Erythroblast (primary cell): ENCODE results near the gene DNAJC1.

ENCODE experiments used
- DNase-seq, 2 experiments: peaks; one replicate each; lab custom pipeline; 2025; lab: John Stamatoyannopoulos, UW
- GATA1 ChIP-seq: IDR thresholded peaks from 2 replicates; pipeline ENCODE4 v1.6.1; 2011; ENCODE audit warnings: low read depth, mild to moderate bottlenecking, control low read depth, low read length, moderate library complexity
- POLR2A ChIP-seq: IDR thresholded peaks from 2 replicates; pipeline ENCODE4 v1.6.1; 2011; ENCODE audit warnings: mild to moderate bottlenecking, low read length

The DNAJC1 gene

DNA sequence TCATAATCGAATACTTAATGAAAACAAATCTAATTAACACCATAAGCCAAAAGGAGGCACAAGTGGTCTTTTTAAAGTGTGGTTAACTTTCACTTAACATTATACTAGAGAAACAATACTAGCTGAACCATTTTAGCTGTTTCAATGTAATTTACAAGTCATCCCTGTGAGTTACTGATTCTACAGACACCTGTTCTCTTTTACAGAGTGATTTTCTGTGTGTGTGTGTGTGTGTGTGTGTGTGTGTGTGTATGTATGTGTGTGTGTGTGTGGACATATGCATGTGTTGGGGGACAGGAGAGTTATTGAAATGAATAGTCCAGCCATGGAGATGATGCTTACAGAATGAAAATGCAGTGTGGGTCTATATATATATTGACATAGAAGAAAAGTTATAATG, 200.2 kb downstream of the DNAJC1 start:
- no peak for TF ChIP-seq GATA1
- no peak for TF ChIP-seq POLR2A
- DNase-seq: no peak

DNA sequence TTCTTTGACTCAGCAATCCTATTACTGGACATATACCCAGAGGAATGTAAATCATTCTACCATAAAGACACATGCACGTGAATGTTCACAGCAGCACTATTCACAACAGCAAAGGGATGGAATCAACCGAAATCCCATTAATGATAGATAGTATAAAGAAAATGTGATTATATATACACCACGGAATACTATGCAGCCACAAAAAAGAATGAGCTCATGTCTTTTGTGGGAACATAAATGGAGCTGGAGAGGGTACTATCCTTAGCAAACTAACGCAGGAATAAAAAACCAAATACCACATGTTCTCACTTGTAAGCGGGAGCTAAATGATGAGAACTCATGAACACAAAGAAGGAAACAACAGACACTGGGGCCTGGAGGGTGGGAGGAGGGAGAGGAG, 201.9 kb downstream of the DNAJC1 start:
- DNase-seq: no peak
- TF ChIP-seq POLR2A: no peak
- TF ChIP-seq GATA1: no peak

DNA sequence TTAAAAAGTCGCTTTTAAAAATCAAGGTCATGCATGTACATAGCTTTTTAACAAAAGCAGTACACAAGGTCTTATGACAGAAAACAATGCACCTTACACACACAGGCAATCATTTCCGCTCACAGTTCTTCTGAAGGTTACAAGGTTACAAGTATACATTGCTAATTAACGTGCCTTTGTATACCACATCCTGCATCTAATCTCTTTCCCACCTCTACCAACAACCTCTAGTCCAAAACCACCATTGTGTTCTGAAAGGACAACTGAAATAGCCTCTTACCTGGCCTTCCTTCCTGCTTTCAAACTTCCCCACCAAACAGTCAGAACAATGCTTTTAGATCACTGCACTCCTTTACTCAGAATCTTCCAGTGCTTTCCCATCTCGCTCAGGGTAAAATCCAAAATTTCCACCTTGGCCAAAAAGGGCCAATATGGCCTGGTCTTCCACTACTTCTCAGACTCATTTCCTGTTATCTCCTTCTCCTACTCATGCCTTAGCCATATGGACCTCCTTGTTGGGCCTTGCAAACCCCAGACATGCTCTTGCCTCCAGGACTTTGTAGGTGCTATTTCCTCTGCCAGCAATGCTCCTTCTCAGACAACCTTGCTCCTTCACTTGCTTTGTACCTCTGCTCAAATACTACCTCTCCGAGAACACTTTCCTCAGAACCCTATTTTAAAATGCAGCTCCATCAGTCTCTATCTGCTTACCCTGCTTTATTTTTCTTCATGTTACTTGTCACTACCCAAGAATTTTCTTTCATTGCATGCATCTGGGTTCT, 205.4 kb downstream of the DNAJC1 start:
- TF ChIP-seq POLR2A (no peak), GATA1 (no peak)

DNA sequence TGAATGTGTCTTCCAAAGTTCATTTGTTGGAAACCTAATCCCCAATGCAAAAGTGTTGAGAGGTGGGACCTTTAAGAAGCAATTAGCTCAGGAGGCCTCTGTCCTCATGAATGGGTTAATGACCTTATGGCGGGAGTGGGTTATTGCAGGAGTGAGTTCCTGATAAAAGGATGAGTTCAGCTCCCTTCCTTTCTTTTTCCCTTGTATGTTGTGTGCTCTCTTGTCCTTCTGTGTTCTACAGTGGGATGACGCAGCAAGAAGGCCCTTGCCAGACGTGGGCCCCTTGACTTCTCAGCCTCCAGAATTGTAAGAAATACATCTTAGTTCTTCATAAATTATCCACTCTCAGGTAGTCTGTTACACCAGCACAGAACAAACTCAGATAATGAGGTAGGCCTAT, 206.0 kb downstream of the DNAJC1 start:
- no peak for DNase-seq
- TF ChIP-seq GATA1 (no peak), POLR2A (no peak)

More for the DNA sequence above, 205.4 kb downstream of the DNAJC1 start:
- no peak for DNase-seq

DNA sequence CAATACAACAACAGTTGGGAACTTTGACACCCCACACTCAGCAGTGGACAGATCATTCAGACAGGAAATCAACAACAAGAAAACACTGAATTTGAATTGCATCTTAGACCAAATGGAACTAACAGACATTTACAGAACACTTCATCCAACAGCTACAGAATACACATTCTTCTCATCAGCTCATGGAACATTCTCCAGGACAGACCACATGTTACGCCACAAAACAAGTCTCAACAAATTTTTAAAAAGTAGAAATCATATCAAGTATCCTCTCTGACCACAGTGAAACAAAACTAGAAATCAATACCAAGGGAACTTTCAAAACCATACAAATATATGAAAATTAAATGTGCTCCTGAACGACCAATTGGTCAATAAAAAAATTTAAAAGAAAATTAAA, 212.3 kb downstream of the DNAJC1 start:
- TF ChIP-seq POLR2A: no peak
- no peak for TF ChIP-seq GATA1
- DNase-seq: no peak

DNA sequence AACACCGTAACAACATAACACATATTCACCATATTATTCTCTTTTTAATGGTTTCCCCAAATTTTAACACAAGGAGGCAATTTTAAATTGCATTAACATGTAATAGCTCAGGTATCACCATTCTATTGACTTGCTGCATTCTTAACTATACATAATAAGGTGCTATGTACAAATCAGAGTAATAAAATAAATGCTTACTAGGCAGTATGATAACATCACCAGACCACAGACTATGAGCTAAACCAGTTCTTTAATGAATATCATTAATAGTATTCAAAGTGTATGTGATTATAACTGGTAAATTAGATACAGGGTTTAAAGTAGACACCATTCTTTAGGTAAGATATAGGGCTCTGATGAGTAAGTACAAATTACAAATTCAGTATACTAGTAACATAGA, 226.6 kb downstream of the DNAJC1 start:
- no peak for TF ChIP-seq GATA1
- no peak for TF ChIP-seq POLR2A
- no peak for DNase-seq

DNA sequence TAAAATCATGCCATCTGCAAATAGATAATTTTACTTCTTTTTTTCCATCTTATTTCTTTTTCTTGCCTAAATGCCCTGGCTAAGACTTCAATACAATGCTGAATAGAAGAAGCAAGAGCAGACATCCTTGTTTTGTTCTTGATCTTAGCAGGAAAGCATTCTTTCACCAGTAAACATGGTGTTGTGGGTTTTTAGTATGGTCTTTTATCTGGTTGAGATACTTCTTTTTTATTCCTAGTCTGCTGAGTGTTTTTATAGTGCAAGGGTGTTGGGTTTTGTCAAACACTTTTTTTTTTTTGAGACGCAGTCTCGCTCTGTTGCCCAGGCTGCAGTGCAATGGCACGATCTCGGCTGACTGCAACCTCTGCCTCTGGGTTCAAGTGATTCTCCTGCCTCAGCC, 232.3 kb downstream of the DNAJC1 start:
- DNase-seq: no peak
- TF ChIP-seq POLR2A (no peak), GATA1 (no peak)

DNA sequence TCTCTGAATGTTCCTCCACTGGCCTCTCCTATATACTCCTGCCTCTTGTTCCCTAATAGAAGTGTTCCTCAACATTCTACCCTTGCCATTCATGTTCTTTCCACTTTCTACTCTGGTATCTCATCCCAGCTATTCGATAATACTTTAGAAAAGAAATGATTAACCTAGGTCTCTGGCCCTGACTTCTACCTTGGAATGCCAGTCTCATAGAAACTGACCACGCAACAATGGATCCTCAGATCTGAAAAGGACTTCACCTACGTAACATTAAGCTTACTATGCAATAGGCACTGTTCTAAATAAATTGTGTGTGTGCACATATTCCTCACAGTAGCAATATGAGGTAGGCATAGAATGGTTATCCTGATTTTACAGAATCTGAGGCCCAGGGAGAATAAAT, 234.5 kb downstream of the DNAJC1 start:
- no peak for DNase-seq
- no peak for TF ChIP-seq POLR2A
- no peak for TF ChIP-seq GATA1

DNA sequence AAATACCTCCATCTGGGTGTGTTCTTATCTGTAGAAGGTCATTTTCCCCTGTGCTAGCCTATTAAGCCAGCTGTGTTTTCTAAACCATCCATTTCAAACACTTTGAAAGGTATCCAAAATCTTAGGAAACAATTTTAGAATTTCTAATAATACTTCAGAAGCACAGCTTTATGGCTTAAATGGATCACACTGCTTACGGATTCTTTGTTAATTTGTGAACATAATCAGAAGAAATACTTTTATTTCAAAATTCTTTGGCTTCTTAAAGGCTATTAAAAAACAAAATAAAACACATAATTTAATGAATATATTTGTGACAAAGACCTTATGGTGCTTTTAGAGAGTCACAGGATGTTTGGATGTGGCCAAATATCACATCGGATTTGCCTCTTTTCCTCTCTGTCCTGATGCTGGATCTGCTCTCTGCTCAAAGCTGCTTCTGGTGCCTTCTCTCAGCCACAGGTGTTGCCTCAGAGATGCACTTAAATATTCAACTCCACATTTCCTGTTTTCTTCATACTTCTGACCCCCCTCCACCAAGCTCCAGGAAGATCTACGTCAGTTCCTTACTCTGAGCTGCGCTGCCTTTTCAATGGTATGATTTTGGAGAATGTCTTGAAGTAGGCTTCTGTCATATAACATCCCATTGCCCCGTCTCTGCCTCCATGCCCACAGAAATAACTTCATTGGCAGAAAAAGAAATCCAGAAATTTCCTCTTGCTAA, 238.9 kb downstream of the DNAJC1 start:
- no peak for TF ChIP-seq GATA1
- TF ChIP-seq POLR2A: no peak
- DNase-seq: no peak

DNA sequence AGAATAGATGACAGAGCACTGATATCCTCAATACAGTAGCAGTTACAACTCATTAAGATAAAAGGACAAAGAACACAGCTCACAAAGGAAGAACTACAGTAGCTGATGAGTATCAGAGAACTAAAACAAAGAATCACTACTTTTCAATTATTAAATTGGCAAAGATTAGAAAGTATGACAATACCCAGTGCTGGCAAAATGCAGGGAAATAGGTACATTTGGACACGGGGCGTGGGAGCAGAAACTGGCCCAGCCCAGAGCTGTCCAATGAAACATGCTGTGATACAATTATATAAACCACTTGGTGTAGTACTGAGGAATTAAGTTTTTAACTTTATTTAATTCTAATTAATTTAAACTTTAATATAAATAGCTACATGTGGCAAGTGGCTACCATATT, 243.2 kb downstream of the DNAJC1 start:
- no peak for DNase-seq
- TF ChIP-seq GATA1: no peak
- TF ChIP-seq POLR2A: no peak

DNA sequence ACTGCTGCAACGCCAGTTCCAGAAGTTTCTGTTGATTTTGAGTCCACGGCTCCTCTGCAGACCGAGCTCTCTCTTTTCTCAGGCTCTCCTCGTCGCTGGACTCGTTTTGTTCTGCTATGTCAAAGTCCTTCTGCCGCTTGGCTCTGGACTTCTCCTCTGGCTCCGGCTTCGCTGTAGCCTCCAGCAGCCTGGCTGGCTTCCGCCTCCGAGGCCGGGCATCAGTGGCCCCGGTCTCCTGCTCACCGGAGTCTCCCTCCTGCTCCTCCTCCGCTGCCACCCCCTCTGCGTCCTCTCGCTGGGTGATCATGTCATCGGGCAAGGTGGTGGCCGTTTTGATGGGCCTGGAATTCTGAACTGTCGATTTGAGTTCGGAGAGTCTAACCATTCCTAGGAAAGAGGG, 244.3 kb downstream of the DNAJC1 start:
- no peak for TF ChIP-seq GATA1
- TF ChIP-seq POLR2A: no peak
- DNase-seq: no peak

DNA sequence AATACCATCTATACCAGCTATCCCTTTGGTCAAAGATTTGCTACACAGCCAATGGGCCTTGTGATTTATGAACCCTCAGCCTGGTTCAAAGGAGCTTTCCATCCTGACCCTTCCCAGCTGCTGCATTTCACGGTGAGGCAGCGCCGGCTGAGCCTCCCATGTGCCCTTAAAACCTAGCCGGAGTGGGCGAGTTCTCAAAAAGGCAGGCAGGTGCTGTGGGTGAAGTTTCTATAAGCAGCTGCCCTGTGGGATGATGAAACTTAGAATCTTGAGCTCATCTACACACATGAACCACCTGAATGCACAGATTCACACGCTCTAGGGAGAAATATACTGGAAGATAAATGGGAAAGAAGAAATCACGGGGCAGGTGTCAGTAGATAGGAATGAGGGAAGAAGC, 244.8 kb downstream of the DNAJC1 start:
- no peak for DNase-seq
- TF ChIP-seq GATA1 (no peak), POLR2A (no peak)

DNA sequence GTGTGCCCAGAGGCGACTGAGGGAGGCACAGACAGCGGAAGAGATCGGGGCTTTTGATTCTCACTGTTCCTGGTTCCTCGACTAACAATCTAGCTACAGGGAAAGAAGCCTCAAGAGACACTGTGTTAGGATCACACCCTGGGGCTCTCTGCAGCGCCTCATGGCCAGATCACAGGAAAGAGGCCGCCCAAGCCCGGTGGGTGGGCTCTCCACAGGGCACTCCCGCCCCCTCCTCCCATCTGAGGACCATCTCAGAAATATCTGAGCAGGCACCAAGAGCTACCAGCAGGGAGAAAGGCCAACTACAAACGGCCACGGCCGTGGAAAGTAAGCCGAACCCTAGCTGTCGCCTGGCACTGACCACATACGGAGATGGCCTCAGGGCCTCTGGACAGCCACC, 245.3 kb downstream of the DNAJC1 start:
- no peak for DNase-seq
- TF ChIP-seq GATA1: no peak
- TF ChIP-seq POLR2A: no peak

DNA sequence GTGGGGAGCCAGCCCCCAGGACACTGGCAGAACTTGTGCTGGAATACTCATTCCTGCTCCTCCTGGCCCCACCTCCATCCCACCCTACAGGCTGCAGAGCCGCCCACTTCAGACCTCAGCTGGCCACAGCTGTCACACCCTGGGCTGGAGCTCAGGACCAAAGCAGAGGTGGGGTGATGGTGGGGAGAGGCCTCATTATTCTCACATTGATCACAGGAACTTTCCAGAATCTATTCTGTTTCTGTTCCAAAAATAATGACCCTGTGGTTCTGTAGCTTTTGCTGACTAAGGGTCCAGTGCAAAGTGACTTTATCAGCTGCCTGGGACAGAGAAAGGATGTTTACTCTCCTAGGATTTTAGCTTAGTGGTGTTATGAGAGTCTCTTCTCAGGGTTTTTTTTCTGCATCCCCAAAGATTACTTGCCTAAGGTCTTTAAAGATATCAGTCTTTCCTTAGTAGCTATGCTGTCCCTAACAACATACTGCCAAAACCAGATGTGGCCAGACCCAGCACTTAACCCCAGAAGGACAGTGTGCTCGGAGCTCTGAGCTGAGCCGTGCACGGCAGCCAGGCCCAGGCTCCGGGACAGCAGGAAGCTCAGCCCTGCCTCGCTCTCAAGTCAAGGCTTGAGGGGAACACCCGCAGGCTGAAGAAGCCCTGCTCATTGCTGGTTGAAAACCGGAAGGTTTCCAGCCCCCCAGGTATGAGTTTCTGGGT, 246.2 kb downstream of the DNAJC1 start:
- TF ChIP-seq GATA1 (no peak), POLR2A (no peak)
- no peak for DNase-seq
